ENCODE data around the gene PRDM16. TPM values are rescaled to one million over a fixed set of nuclear protein-coding genes. Genes with fewer than 3 reads are reported as not detected.

The PRDM16 gene
- polyA plus RNA-seq, 1 donor from 2014 or later: 0.21 TPM

DNA sequence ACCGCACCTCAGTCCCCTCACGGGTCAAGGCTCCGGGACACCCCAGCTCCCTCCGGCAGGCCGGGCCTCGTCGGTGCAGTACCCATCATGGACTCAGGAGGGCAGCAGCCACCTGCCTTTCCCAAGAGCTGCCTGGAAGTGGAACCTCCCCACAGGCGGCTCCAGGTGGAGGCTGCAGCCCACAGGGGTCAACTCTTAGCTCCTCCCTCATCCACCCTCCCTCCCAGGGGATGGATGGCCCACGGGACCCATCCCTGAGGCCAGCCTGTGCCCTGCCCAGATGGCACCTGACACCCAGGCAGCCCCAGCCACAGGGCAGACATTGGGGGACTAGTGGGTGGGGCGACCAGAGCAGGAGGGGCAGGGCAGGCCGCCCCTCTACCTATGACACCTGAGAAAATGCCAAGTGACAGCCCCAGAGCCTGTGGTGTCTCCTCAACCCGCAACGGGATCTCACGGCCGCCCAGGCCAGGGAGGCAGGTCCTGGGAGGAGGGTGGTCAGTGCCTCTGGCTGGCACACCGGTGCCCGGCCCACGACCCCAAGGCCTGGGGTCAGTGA, 384.3 kb downstream of the PRDM16 start:
- no peaks in the 10 kb centered on the region for H4K20me1 ChIP-seq (ENCODE audit: insufficient read depth)
- H3K27ac ChIP-seq (ENCODE audit: low read length): no peak overlapping the region
- no peak overlapping the region for H3K4me3 ChIP-seq (ENCODE audit: low read length)
- H3K27me3 ChIP-seq (ENCODE audit: insufficient read depth, low read depth, low read length): peaks cover 5% of the 10 kb centered on the region
- no peak overlapping the region for H3K9ac ChIP-seq (ENCODE audit: low read length)
- H3K79me2 ChIP-seq (replicated peaks; ENCODE audit: insufficient read depth, low read length): no peaks in the 10 kb centered on the region
- no peaks in the 10 kb centered on the region for H3K9me3 ChIP-seq (ENCODE audit: low read length)
- H2AFZ ChIP-seq (ENCODE audit: low read depth, low read length): no peak overlapping the region
- H3K4me2 ChIP-seq (ENCODE audit: low read length): no peak overlapping the region
- H3K36me3 ChIP-seq (ENCODE audit: insufficient read depth, low read length): no peaks in the 10 kb centered on the region
- TF ChIP-seq EP300 (conservative IDR thresholded peaks at IDR 0.05; ENCODE audit: poor library complexity, severe bottlenecking): no peak
- TF ChIP-seq, protein P1, sequence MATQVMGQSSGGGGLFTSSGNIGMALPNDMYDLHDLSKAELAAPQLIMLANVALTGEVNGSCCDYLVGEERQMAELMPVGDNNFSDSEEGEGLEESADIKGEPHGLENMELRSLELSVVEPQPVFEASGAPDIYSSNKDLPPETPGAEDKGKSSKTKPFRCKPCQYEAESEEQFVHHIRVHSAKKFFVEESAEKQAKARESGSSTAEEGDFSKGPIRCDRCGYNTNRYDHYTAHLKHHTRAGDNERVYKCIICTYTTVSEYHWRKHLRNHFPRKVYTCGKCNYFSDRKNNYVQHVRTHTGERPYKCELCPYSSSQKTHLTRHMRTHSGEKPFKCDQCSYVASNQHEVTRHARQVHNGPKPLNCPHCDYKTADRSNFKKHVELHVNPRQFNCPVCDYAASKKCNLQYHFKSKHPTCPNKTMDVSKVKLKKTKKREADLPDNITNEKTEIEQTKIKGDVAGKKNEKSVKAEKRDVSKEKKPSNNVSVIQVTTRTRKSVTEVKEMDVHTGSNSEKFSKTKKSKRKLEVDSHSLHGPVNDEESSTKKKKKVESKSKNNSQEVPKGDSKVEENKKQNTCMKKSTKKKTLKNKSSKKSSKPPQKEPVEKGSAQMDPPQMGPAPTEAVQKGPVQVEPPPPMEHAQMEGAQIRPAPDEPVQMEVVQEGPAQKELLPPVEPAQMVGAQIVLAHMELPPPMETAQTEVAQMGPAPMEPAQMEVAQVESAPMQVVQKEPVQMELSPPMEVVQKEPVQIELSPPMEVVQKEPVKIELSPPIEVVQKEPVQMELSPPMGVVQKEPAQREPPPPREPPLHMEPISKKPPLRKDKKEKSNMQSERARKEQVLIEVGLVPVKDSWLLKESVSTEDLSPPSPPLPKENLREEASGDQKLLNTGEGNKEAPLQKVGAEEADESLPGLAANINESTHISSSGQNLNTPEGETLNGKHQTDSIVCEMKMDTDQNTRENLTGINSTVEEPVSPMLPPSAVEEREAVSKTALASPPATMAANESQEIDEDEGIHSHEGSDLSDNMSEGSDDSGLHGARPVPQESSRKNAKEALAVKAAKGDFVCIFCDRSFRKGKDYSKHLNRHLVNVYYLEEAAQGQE (IDR thresholded peaks at IDR 0.05; ENCODE audit: borderline replicate concordance): no peak
- peak; percentile 95 for TF ChIP-seq RAD21 (conservative IDR thresholded peaks at IDR 0.05)
- TF ChIP-seq SMC3 (conservative IDR thresholded peaks at IDR 0.05; ENCODE audit: poor library complexity): peak; percentile 82
- TF ChIP-seq MXI1 (conservative IDR thresholded peaks at IDR 0.05; ENCODE audit: poor library complexity, severe bottlenecking): no peak
- TF ChIP-seq TAF1 (IDR thresholded peaks at IDR 0.05; ENCODE audit: low read depth): no peak
- no peak for TF ChIP-seq POLR2AphosphoS5 (IDR thresholded peaks at IDR 0.05)
- no peak for TF ChIP-seq EZH2 (IDR thresholded peaks at IDR 0.05; ENCODE audit: borderline replicate concordance, insufficient read depth, low read length, poor library complexity, severe bottlenecking)
- TF ChIP-seq, protein P2, sequence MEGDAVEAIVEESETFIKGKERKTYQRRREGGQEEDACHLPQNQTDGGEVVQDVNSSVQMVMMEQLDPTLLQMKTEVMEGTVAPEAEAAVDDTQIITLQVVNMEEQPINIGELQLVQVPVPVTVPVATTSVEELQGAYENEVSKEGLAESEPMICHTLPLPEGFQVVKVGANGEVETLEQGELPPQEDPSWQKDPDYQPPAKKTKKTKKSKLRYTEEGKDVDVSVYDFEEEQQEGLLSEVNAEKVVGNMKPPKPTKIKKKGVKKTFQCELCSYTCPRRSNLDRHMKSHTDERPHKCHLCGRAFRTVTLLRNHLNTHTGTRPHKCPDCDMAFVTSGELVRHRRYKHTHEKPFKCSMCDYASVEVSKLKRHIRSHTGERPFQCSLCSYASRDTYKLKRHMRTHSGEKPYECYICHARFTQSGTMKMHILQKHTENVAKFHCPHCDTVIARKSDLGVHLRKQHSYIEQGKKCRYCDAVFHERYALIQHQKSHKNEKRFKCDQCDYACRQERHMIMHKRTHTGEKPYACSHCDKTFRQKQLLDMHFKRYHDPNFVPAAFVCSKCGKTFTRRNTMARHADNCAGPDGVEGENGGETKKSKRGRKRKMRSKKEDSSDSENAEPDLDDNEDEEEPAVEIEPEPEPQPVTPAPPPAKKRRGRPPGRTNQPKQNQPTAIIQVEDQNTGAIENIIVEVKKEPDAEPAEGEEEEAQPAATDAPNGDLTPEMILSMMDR (IDR thresholded peaks at IDR 0.05; ENCODE audit: poor library complexity, severe bottlenecking): peak; percentile 95
- H3K9me2 ChIP-seq (ENCODE audit: insufficient read depth, low read length): no peaks in the 10 kb centered on the region
- H3F3A ChIP-seq (ENCODE audit: insufficient read depth, low read length, poor library complexity, severe bottlenecking): no peaks in the 10 kb centered on the region

DNA sequence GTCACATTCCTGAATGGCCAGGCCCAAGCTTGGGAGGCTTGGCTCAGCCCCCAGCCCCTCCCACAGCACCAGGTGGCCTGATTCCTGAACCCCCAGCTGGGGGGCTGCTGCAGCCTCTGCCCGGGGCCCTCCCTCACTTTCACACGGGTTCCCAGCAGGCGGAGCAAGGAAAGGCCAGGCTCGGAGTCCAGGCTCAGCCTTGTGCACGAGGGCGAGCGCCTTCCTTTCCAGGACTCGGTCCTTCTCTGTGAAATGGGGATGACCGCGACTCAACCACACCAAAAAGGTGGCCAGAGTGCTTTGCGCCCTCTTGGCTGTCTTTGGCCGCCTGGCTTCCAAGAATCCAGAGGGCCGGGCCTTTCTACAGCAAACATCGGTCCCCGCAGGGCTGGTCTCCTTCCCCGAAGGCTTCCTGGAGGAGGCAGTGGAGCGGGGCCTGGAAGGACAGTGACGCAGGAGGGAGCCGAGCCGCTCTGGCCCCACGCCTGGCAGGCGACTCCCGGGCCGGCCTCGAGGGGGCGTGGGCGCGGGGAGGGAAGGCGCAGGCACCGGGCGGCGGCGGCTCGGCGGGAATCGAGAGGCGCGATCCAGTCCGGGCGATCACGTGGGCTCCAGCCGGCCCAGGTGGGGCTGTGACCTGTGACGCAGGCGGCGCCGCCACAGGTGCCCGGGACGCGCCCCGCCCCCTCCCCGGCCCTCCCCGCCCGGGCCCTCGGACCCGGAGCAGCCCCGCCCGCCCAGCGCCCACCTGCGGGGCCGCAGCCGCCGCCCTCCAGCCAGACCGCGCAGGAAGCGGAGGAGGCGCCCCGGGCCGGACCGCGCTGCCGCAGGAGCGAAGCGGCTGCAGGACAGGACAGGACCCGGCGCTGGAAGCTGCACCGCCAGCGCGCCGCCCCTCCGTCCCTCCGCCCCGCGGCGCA, 385.1 kb downstream of the PRDM16 start, which contains the start of gene ARHGEF16:
ARHGEF16 (plus strand) TSS at position 775 of the 920 bp plus-strand sequence. CDS start 8,420 bp downstream, outside the sequence.
- H3K9ac ChIP-seq (ENCODE audit: low read length): peak within 1 kb of the TSS; percentile 34
- H3K27ac ChIP-seq (ENCODE audit: low read length): no peak within 1 kb of the TSS
- no peaks in the 10 kb centered on the region for H3K79me2 ChIP-seq (replicated peaks; ENCODE audit: insufficient read depth, low read length)
- H3K9me3 ChIP-seq (ENCODE audit: low read length): no peaks in the 10 kb centered on the region
- H3K36me3 ChIP-seq (ENCODE audit: insufficient read depth, low read length): no peaks in the 10 kb centered on the region
- H4K20me1 ChIP-seq (ENCODE audit: insufficient read depth): no peaks in the 10 kb centered on the region
- TF ChIP-seq, protein P2 (IDR thresholded peaks at IDR 0.05; ENCODE audit: poor library complexity, severe bottlenecking): peak; percentile 65
- no peak for TF ChIP-seq POLR2AphosphoS5 (IDR thresholded peaks at IDR 0.05)
- no peak within 1 kb of the TSS for H2AFZ ChIP-seq (ENCODE audit: low read depth, low read length)
- no peak within 1 kb of the TSS for H3K4me2 ChIP-seq (ENCODE audit: low read length)
- peak within 1 kb of the TSS; percentile 66 for H3K4me3 ChIP-seq (ENCODE audit: low read length)
- H3K9me2 ChIP-seq (ENCODE audit: insufficient read depth, low read length): no peaks in the 10 kb centered on the region
- peaks cover 5% of the 10 kb centered on the region for H3K27me3 ChIP-seq (ENCODE audit: insufficient read depth, low read depth, low read length)
- H3F3A ChIP-seq (ENCODE audit: insufficient read depth, low read length, poor library complexity, severe bottlenecking): no peaks in the 10 kb centered on the region

Measured in neural cell (in vitro differentiated cells).